PFSK-1 (cell line): ENCODE measurements around the gene ARHGEF3.

Source experiments
- FOXP2 ChIP-seq: optimal IDR thresholded peaks from 2 replicates; pipeline ENCODE3; 2011; ENCODE audit warnings: borderline replicate concordance, control low read depth, inconsistent platforms; ENCODE audit not compliant: insufficient read depth; ENCODE audit errors: extremely low read length, extremely low read depth
- POLR2AphosphoS5 ChIP-seq: IDR thresholded peaks from 2 replicates; pipeline ENCODE4 v1.6.1; 2012; ENCODE audit warnings: low read depth, mild to moderate bottlenecking, control low read depth, low read length, moderate library complexity
- REST ChIP-seq, 2 experiments: IDR thresholded peaks; 2 replicates each; pipeline versions ENCODE4 v1.6.1 to v1.8.0; 2011 to 2012; ENCODE audit warnings: low read depth in 2 of 2, low read length in 2 of 2, control low read depth in 1 of 2, inconsistent platforms in 1 of 2, mild to moderate bottlenecking in 1 of 2, moderate library complexity in 1 of 2; ENCODE audit not compliant: insufficient read depth in 1 of 2
- SIN3A ChIP-seq: IDR thresholded peaks from 2 replicates; pipeline ENCODE4 v1.6.1; 2012; ENCODE audit warnings: mild to moderate bottlenecking, low read length, moderate library complexity, borderline replicate concordance; ENCODE audit not compliant: insufficient read depth
- TAF1 ChIP-seq: IDR thresholded peaks from 2 replicates; pipeline ENCODE4 v1.6.1; 2012; ENCODE audit warnings: low read length, control low read depth, borderline replicate concordance; ENCODE audit not compliant: insufficient read depth

ARHGEF3 gene

GRCh38 chr3:56800832-56801661, 702 bp downstream of the ARHGEF3 start:
- TF ChIP-seq SIN3A, result no peak
- no peak for TF ChIP-seq FOXP2
- no peak for TF ChIP-seq TAF1
- TF ChIP-seq REST (IDR thresholded peaks at IDR 0.05; ENCODE audit: insufficient read depth in 1 of 2, low read depth in 2 of 2, low read length in 2 of 2), result no peak
- no peak for TF ChIP-seq POLR2AphosphoS5

GRCh38 chr3:56800130-56800831, 1.5 kb downstream of the ARHGEF3 start:
- TF ChIP-seq REST (IDR thresholded peaks at IDR 0.05; ENCODE audit: insufficient read depth in 1 of 2, low read depth in 2 of 2, low read length in 2 of 2), result no peak
- no peak for TF ChIP-seq SIN3A
- TF ChIP-seq POLR2AphosphoS5, result no peak
- no peak for TF ChIP-seq FOXP2
- no peak for TF ChIP-seq TAF1

GRCh38 chr3:56799251-56799882, 2.4 kb downstream of the ARHGEF3 start:
- TF ChIP-seq SIN3A (no peak), TAF1 (no peak), FOXP2 (no peak), POLR2AphosphoS5 (no peak), REST (IDR thresholded peaks at IDR 0.05; ENCODE audit: insufficient read depth in 1 of 2, low read depth in 2 of 2, low read length in 2 of 2) (no peak)

GRCh38 chr3:56796996-56797395, 4.8 kb downstream of the ARHGEF3 start:
- TF ChIP-seq POLR2AphosphoS5 (no peak), REST (IDR thresholded peaks at IDR 0.05; ENCODE audit: insufficient read depth in 1 of 2, low read depth in 2 of 2, low read length in 2 of 2) (no peak), SIN3A (no peak), FOXP2 (no peak)
